ENCODE results near the gene PCED1A.

- TF ChIP-seq CTCF (IDR thresholded peaks at IDR 0.05; ENCODE audit: low read length) = no peak
- TF ChIP-seq EZH2 (IDR thresholded peaks at IDR 0.05; ENCODE audit: borderline replicate concordance, low read length) = no peak
These were observed 31.4 kb upstream of the PCED1A start for GRCh38 chr20:2871661-2872458.

Measured in OCI-LY1 (cell line).